Measurements from ENCODE around the gene MIPOL1.
A peak's percentile ranks its signal among the peaks of the same experiment; 100 is the strongest.
"Not testable (repeated sequence)": the region's sequence is repeated elsewhere in the genome, so short reads cannot be mapped to it uniquely, and the experiment has no call there.

MIPOL1 gene

GRCh38 chr14:37236044-37236443 is 38.3 kb downstream of the MIPOL1 start:
- DNase-seq: not testable (repeated sequence)

- DNase-seq: no peak
These were observed 39.4 kb downstream of the MIPOL1 start for GRCh38 chr14:37237094-37237493.

GRCh38 chr14:37237735-37238200 is 40.0 kb downstream of the MIPOL1 start:
- DNase-seq: no peak

- no peak for DNase-seq
These were observed 43.5 kb downstream of the MIPOL1 start for GRCh38 chr14:37241198-37241597.

- peak; percentile 18 for DNase-seq
These were observed 48.7 kb downstream of the MIPOL1 start for GRCh38 chr14:37246427-37246829.

GRCh38 chr14:37247791-37248461 is 50.2 kb downstream of the MIPOL1 start:
- DNase-seq: no peak

- no peak for DNase-seq
These were observed 54.0 kb downstream of the MIPOL1 start for GRCh38 chr14:37251775-37252174.

GRCh38 chr14:37252434-37252833 is 54.7 kb downstream of the MIPOL1 start:
- no peak for DNase-seq

GRCh38 chr14:37253905-37254304 is 56.2 kb downstream of the MIPOL1 start:
- DNase-seq: no peak

- no peak for DNase-seq
These were observed 56.7 kb downstream of the MIPOL1 start for GRCh38 chr14:37254411-37254947.

- DNase-seq: no peak
These were observed 59.8 kb downstream of the MIPOL1 start for GRCh38 chr14:37257501-37258070.

- DNase-seq: no peak
These were observed 64.9 kb downstream of the MIPOL1 start for GRCh38 chr14:37262649-37263048.

- DNase-seq: no peak
These were observed 66.0 kb downstream of the MIPOL1 start for GRCh38 chr14:37263656-37264236.

GRCh38 chr14:37268788-37269187 is 71.1 kb downstream of the MIPOL1 start:
- no peak for DNase-seq

- DNase-seq: no peak
These were observed 72.9 kb downstream of the MIPOL1 start for GRCh38 chr14:37270629-37271028.

GRCh38 chr14:37272569-37272968 is 74.8 kb downstream of the MIPOL1 start:
- DNase-seq: no peak

- no peak for DNase-seq
These were observed 76.9 kb downstream of the MIPOL1 start for GRCh38 chr14:37274652-37275051.

- DNase-seq: no peak
These were observed 78.2 kb downstream of the MIPOL1 start for GRCh38 chr14:37275963-37276362.

GRCh38 chr14:37278636-37279538 is 81.2 kb downstream of the MIPOL1 start:
- no peak for DNase-seq

GRCh38 chr14:37279818-37280217 is 82.1 kb downstream of the MIPOL1 start:
- DNase-seq: no peak

GRCh38 chr14:37284760-37285159 is 87.0 kb downstream of the MIPOL1 start:
- no peak for DNase-seq

GRCh38 chr14:37285220-37285619 is 87.5 kb downstream of the MIPOL1 start:
- no peak for DNase-seq

- no peak for DNase-seq
These were observed 92.0 kb downstream of the MIPOL1 start for GRCh38 chr14:37289688-37290087.

All from CD4-positive, alpha-beta T cell treated with Interleukin-12 subunit alpha and Interleukin-12 subunit beta, for 1 hour (primary cell).